ENCODE results near the gene XRCC6.

XRCC6 gene

DNA sequence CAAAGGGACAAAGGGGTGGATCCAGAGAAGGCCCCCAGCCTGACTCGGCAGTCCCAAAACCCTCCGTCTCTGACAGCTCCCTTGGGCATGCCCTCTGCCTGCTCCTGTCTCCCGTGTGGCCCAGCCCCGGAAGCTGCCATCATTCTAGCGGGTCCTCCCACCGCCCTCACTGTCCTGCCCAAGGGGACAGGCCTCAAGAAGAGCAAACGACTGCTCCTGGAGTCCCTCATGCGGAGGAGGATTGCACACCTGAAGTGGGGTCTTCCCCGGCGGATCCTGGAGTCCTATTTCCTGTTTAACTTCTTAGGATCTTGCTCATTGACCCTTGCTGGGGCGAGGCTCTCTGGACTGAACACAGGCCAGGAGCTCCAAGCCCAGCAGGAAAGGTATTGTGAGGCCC is 75.6 kb downstream of the XRCC6 start:
- Histone ChIP-seq H3K27me3 (ENCODE audit: insufficient read depth, low read length, poor library complexity, severe bottlenecking) (no peaks in the 10 kb centered on the region), H3K4me2 (ENCODE audit: low read depth, low read length, poor library complexity, severe bottlenecking) (peak overlapping the region; percentile 49), H3K4me3 (ENCODE audit: low read length, poor library complexity, severe bottlenecking) (peak overlapping the region; percentile 48), H3K36me3 (ENCODE audit: insufficient read depth, low read length) (no peaks in the 10 kb centered on the region), H3F3A (ENCODE audit: low read depth) (no peaks in the 10 kb centered on the region), H3K9ac (ENCODE audit: low read depth, low read length, poor library complexity, severe bottlenecking) (peak overlapping the region; percentile 57), H2AFZ (ENCODE audit: low read length) (peak overlapping the region; percentile 70), H3K4me1 (ENCODE audit: insufficient read depth, low read length, poor library complexity, severe bottlenecking) (no peaks in the 10 kb centered on the region), H3K79me2 (ENCODE audit: insufficient read depth, low read length) (no peaks in the 10 kb centered on the region), H4K20me1 (ENCODE audit: insufficient read depth, low read length, poor library complexity, severe bottlenecking) (no peaks in the 10 kb centered on the region), H3K9me2 (replicated peaks; ENCODE audit: low read depth, low read length) (no peaks in the 10 kb centered on the region), H3K9me3 (ENCODE audit: insufficient read depth, low read depth, low read length) (no peaks in the 10 kb centered on the region)
- no peak for TF ChIP-seq EZH2phosphoT487 (IDR thresholded peaks at IDR 0.05; ENCODE audit: borderline replicate concordance)
- TF ChIP-seq, protein P1, sequence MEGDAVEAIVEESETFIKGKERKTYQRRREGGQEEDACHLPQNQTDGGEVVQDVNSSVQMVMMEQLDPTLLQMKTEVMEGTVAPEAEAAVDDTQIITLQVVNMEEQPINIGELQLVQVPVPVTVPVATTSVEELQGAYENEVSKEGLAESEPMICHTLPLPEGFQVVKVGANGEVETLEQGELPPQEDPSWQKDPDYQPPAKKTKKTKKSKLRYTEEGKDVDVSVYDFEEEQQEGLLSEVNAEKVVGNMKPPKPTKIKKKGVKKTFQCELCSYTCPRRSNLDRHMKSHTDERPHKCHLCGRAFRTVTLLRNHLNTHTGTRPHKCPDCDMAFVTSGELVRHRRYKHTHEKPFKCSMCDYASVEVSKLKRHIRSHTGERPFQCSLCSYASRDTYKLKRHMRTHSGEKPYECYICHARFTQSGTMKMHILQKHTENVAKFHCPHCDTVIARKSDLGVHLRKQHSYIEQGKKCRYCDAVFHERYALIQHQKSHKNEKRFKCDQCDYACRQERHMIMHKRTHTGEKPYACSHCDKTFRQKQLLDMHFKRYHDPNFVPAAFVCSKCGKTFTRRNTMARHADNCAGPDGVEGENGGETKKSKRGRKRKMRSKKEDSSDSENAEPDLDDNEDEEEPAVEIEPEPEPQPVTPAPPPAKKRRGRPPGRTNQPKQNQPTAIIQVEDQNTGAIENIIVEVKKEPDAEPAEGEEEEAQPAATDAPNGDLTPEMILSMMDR (conservative IDR thresholded peaks at IDR 0.05; ENCODE audit: low read length) = no peak

- Histone ChIP-seq H3K9me3 (ENCODE audit: insufficient read depth, low read depth, low read length) (no peaks in the 10 kb centered on the region), H3K4me3 (ENCODE audit: low read length, poor library complexity, severe bottlenecking) (peak overlapping the region; percentile 48), H3K4me2 (ENCODE audit: low read depth, low read length, poor library complexity, severe bottlenecking) (peak overlapping the region; percentile 49), H3K36me3 (ENCODE audit: insufficient read depth, low read length) (no peaks in the 10 kb centered on the region), H2AFZ (ENCODE audit: low read length) (peak overlapping the region; percentile 70), H4K20me1 (ENCODE audit: insufficient read depth, low read length, poor library complexity, severe bottlenecking) (no peaks in the 10 kb centered on the region), H3K79me2 (ENCODE audit: insufficient read depth, low read length) (no peaks in the 10 kb centered on the region), H3K27me3 (ENCODE audit: insufficient read depth, low read length, poor library complexity, severe bottlenecking) (no peaks in the 10 kb centered on the region), H3K9me2 (replicated peaks; ENCODE audit: low read depth, low read length) (no peaks in the 10 kb centered on the region), H3K4me1 (ENCODE audit: insufficient read depth, low read length, poor library complexity, severe bottlenecking) (no peaks in the 10 kb centered on the region), H3F3A (ENCODE audit: low read depth) (no peaks in the 10 kb centered on the region), H3K9ac (ENCODE audit: low read depth, low read length, poor library complexity, severe bottlenecking) (peak overlapping the region; percentile 57)
- TF ChIP-seq, protein P1 (conservative IDR thresholded peaks at IDR 0.05; ENCODE audit: low read length) = peak; percentile 99
- no peak for TF ChIP-seq EZH2phosphoT487 (IDR thresholded peaks at IDR 0.05; ENCODE audit: borderline replicate concordance)
These were observed 76.2 kb downstream of the XRCC6 start for GRCh38 chr22:41697126-41697775.

- no peaks in the 10 kb centered on the region for H3K79me2 ChIP-seq (ENCODE audit: insufficient read depth, low read length)
- no peaks in the 10 kb centered on the region for H3K4me1 ChIP-seq (ENCODE audit: insufficient read depth, low read length, poor library complexity, severe bottlenecking)
- H3K36me3 ChIP-seq (ENCODE audit: insufficient read depth, low read length) = no peaks in the 10 kb centered on the region
- no peak within 1 kb of the TSS for H3K9ac ChIP-seq (ENCODE audit: low read depth, low read length, poor library complexity, severe bottlenecking)
- H4K20me1 ChIP-seq (ENCODE audit: insufficient read depth, low read length, poor library complexity, severe bottlenecking) = no peaks in the 10 kb centered on the region
- H3K9me2 ChIP-seq (replicated peaks; ENCODE audit: low read depth, low read length) = no peaks in the 10 kb centered on the region
- H3K27me3 ChIP-seq (ENCODE audit: insufficient read depth, low read length, poor library complexity, severe bottlenecking) = no peaks in the 10 kb centered on the region
- no peaks in the 10 kb centered on the region for H3K9me3 ChIP-seq (ENCODE audit: insufficient read depth, low read depth, low read length)
- H3F3A ChIP-seq (ENCODE audit: low read depth) = no peaks in the 10 kb centered on the region
- TF ChIP-seq, protein P1 (conservative IDR thresholded peaks at IDR 0.05; ENCODE audit: low read length) = no peak
- TF ChIP-seq EZH2phosphoT487 (IDR thresholded peaks at IDR 0.05; ENCODE audit: borderline replicate concordance) = no peak
- no peak within 1 kb of the TSS for H3K4me2 ChIP-seq (ENCODE audit: low read depth, low read length, poor library complexity, severe bottlenecking)
- H2AFZ ChIP-seq (ENCODE audit: low read length) = no peak within 1 kb of the TSS
- no peak within 1 kb of the TSS for H3K4me3 ChIP-seq (ENCODE audit: low read length, poor library complexity, severe bottlenecking)
These were observed 78.4 kb downstream of the XRCC6 start, which contains the start of gene MEI1 for GRCh38 chr22:41699264-41700107. TSS of gene MEI1 (plus strand) at chr22:41699503. CDS start at chr22:41699539, 36 bp downstream.

Data from Loucy (cell line).